HG02981 (cell line): Measurements from ENCODE around the gene PML.

Source experiments
- ATAC-seq: cut with Tn5 transposase; IDR thresholded peaks from one replicate; pipeline ENCODE4 v1.9.1; 2021; ENCODE audit warnings: mild to moderate bottlenecking, moderate library complexity; ENCODE audit not compliant: unreplicated experiment

Gene PML

DNA sequence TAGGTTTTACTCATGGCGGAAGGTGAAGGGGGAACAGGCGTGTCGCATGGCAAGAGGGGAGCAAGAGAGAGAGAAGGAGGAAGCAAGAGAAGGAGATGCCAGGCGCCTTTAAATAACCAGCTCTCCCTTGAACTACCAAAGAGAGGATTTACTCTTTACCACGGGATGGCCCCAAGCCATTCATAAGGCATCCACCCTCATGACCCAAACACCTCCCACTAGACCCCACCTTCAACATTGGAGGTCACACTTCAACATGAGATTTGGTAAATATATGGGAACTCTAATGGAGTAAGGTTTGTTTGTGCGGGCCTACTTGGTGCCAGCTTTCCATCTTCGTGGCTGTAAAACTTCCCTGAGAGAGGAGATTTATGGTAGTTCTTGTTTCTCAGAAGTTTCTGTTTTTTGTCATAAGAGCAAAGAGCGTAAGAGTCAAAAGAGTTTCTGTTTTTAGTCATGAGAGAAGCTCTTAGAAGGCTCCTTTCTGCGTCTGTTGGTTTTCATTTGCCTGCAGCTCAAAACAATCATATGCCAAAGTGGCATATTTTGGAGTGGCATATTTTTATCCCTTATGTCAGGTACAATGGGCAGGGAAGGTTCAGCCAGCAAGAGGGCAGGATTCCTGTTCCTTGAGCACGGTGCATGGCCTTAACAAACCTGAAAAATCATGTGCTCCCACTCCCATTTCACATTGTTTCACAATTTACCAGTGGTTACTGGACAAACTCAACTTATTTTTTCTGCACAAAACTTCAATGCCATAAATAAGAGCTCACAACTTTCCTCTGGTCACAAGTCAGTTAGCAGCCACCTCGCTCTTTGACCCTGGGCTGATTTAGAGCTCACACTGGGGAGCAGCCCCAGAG lies 12.5 kb downstream of the PML start:
- ATAC-seq, result no peak

DNA sequence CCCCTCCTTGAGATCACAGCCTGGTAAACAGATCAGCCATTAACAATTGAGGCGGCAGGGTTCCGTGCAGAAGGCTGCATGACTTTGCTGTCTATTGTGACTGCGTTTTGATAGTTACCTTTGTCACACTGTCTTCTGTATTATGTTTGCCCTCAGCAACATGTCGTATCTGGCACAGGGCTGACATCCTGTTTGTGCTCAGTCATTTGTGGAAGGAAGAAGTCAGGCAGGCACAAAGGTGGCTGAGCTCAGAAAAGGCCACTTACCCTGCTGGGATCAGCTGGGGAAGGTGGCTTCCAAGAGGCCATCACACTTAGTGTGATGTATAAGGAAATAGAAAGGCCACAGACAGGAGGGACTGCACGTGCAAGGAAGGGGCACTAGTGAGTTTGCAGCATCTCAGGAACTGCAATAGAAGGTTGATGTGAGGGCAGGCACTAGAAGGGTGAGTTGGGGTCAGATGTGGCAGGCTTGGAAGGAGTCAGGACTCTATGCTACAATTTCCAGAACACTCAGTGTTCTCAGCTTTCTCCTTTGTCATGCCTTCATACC lies 13.4 kb downstream of the PML start:
- ATAC-seq, result no peak

DNA sequence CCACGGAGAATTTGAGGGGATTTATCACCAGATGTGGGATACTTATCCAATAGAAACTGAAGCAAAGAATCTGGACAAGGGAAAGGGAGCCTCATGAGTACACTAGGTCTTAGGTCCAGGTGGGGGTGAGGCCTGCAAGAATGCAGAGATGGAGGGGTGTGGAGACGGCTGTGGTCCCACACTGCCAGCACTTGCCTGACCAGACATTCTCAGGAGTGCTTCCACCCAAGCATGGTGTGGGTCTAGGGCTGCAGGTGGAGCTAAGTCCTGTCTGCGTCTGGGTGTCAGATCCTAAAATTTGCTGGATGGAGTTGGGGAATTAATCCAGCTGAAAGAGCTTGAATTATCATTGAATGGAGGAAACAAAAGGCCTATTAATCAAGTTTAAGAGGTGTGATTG lies 14.4 kb downstream of the PML start:
- no peak for ATAC-seq

DNA sequence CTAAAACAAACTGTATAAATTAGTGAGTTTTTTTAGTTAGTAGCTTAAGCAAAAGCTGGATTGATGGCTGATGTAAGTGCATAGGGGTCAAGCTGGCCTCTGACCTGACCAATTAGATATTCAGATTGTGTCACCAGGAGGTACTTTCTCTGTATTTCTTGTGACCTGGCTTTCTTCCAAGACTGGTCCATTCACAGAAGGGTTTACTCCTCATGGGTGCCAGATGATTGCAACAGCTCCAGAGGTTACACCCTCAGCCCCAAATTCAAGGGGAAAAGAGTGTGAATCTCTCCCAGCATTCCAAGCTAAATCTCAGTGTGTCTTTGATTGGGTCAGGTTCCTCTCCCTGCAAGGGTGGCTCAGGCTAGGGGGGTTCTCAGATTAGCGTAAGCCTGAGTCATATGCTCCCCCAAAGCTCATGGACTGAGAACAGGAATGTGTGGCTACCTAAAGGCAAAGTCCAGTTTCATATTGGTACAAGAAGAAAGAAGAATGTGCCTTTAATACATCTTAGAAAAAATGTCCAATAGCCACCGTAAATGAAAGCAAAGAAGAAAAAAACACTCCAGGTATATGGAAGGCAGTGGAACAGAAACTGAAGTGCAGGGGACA lies 16.5 kb downstream of the PML start:
- no peak for ATAC-seq

- no peak for ATAC-seq
Measured at GRCh38 chr15:74011610-74012009, 17.1 kb downstream of the PML start.

DNA sequence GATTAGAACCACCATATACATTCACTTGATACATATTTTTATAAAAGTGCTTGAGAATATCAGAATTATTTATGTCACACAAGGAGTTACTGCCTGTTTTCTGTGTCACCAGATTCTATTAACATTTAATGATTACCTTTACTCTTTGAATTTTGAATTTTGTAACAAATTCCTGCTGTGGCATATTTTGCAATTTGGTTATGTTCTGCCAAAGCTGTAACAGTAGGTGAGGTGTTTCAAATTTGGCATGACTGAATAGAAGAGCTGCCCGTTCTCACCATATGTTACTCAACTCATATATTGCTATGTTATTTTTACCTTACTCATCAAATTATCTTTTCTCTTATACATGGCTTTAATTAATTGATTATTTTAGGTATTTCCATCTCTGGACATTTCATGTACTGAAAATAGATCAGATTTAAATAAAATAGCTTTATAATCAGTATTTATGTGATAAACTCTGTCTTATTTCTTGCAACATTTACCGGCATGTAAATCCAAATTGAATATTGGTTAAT lies 18.9 kb downstream of the PML start:
- ATAC-seq, result no peak

DNA sequence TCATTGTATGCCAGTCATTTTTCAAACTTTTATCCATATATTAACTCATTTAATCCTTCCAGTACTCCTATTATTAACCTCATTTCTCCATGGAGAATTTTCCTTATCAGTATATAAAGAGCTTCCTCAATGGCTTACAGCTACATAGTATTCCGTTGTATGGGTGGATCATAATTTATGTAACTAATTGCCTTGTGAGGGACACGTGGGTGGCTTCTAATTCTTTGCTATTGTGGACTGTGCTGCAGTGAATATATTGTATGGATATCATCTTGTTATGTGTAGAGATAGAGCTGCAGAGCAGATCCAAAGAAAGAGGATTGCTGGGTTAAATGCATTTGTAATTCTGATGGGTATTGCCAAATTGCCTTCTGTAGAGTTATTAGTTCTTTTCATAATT lies 25.2 kb downstream of the PML start:
- no peak for ATAC-seq

GRCh38 chr15:74022706-74023470 lies 28.4 kb downstream of the PML start:
- no peak for ATAC-seq

DNA sequence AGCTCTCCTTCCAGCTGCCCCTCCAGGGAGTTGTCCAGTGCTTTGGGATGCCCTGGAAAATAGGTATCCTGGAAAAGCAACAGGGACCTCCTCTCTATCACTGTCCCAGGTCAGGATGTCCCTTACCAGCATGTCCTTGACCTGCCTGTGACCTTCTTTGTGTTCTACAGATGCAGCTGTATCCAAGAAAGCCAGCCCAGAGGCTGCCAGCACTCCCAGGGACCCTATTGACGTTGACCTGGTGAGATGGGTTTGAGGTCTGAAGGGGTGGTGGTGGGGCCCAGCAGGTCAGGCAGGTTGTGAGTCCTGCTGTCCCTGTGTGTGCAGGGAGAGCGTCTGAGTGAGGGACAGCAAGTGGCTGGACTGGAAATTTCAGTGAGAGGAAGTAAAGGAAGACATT lies 30.2 kb downstream of the PML start:
- ATAC-seq, result no peak

DNA sequence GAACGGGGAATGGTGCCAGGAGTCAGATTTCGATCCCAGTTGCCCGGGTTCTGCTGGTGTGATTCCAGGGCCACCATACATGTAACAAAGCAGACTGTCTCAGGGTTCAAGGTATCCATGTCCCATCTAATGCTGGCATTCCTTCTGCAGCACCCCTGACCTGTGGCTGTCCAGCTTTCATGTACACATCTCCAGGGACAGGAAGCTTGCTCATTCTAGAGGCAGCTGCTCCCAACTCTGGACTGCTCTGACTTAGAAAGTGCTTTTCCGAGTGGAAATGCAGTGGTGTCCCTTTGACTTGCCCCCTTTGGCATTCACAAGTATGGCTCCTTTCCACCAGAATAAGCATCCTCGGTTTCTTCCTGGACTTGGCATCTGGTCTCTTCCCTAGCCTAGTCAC lies 30.9 kb downstream of the PML start:
- no peak for ATAC-seq

GRCh38 chr15:74027688-74028087 lies 33.2 kb downstream of the PML start:
- ATAC-seq, result no peak

DNA sequence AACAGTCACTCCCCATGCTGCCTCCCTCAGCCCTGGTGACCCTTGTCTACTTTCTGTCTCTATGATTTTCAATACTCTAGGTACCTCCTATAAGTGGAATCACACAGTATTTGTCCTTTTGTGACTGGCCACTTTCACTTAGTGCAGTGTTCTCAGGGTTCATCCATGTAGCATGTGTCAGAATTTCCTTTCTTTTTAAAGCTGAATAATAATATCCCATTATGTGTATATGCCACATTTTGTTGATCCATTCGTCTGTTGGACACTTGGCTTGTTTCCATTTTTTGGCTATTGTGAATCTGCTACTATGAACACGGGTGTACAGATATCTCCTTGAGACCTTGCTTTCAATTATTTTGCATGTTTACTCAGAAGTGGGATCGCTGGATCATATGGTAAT lies 34.1 kb downstream of the PML start:
- ATAC-seq, result no peak

DNA sequence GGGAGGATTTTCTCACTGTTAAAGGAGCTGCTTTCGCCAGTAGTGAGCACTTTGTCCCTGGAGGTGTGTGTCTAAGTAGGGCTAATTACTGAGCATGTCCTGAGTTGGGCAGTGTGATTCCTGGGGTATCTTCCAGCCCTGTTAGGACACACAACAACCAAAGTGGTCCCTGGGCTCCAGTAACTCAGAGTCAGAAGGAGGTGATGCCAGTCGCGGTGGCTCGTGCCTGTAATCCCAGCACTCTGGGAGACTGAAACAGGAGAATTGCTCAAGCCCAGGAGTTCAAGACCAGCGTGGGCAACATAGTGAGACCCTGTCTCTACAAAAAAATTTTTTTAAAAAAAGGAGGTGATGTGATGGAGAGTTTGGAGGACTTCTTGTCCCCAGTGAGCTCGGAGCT lies 37.5 kb downstream of the PML start:
- no peak for ATAC-seq

DNA sequence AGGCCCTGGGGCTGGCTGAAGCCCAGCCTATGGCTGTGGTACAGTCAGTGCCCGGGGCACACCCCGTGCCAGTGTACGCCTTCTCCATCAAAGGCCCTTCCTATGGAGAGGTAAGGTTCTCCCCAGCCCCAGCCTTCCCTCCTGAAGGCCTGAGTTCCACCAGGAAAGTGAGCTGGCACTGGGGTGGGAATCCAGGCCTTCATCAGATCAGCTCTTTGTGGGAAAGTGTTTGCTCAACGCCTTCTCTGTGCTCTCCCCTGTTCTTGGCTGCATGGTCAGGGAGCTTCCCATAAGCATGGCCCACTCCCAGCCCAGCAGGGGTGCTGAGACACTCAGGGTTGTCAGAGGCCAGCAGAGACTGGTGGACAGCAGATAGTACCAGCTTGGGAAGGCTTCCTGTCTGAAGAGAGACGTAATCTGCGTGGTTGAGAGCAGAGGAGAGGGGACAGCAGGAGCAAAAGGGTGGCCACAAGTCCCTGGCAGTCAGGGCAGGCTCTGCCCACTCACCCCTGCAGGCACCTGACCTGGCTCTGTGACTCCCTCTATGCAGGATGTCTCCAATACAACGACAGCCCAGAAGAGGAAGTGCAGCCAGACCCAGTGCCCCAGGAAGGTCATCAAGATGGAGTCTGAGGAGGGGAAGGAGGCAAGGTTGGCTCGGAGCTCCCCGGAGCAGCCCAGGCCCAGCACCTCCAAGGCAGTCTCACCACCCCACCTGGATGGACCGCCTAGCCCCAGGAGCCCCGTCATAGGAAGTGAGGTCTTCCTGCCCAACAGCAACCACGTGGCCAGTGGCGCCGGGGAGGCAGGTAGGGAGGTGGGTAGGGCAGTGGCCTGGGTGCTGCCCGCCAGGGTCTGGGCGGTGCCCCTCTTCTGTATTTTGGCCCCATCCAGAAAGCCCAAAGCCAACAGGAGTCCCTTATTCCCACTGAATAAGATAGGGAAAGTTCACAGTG lies 38.4 kb downstream of the PML start:
- ATAC-seq, result no peak

DNA sequence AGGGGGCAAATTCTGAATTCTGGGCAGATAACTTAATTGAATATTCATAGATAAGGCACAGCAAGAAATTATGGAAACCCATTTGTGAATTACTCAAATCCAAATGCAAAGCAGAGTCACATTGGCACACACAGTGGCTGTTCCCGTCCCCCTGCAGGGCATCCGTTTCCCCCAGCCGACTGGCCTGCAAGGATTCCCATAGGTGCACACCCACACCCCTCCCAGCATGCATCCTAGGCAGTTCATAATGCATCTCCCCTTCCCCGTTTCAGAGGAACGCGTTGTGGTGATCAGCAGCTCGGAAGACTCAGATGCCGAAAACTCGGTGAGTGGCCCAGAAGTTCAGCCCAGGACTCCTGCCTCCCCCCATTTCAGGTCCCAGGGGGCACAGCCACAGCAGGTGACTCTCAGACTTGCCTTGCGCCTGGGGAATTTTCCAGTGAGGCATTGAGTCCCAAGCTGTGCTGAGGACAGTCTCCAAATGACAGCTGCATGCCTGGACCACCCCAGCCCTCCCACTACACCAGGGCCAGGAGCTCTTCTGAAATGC lies 39.8 kb downstream of the PML start:
- ATAC-seq, result no peak

DNA sequence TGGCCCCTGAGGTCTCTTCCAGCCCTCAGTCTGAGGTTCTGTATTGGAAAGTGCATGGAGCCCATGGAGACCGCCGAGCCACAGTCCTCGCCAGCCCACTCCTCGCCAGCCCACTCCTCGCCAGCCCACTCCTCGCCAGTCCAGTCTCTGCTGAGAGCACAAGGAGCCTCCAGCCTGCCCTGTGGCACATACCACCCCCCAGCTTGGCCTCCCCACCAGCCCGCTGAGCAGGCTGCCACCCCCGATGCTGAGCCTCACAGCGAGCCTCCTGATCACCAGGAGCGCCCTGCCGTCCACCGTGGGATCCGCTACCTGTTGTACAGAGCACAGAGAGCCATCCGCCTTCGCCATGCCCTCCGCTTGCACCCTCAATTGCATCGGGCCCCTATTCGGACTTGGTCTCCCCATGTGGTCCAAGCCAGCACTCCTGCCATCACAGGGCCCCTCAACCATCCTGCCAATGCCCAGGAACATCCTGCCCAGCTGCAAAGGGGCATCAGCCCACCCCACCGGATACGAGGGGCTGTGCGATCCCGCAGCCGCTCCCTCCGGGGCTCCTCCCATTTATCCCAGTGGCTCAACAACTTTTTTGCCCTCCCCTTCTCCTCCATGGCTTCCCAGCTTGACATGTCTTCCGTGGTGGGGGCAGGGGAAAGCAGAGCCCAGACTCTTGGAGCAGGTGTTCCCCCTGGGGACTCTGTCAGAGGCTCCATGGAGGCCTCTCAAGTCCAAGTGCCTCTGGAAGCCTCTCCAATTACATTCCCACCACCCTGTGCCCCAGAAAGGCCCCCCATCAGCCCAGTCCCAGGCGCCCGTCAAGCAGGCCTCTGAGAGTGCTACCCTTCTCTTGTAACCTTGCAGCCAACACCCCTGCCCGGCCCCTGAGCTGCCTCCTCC lies 40.9 kb downstream of the PML start:
- ATAC-seq, result no peak

DNA sequence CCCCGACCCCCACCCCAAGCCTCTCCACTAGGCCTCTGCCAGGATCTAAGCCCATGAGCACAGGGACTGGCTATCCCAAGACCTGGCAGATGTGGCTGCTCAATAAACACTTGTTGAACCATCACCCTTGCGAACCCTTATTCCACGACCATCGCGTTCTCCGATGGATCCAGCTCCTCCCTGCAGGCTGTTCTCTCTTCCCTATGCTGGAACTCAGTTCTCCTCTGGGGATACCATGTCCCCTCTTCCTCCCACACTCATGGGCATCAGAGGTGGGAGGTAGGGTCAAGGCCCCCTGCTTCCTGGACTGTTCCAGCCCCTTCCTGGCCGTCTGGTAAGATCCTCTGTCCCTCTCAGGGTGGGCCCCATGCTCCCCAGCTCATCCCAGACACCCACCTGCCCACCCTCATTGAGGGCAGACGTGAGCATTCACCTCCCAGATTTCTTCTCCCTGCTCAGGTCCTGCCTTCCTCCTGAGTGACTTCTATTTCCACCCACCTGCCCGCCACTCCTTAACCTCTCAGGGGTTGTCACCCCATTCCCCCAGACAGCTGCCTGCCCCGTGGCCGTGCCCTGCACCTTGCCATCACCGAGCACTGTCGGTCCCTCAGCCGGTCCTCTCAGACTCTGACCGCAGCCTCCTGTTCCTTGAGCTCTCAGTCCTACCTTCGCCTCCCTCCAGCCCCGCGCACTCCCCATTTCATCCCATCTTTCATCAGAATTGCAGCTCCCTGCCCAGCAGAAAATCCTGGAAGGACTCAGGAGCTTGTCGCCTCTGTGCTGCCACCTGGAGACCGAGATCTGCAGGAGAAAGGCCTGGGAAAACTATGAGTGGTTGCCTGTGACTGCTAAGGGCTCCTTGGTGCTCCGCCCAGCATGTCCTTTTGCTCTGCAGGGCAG lies 42.0 kb downstream of the PML start:
- no peak for ATAC-seq
